Thymus (tissue), 11 donors: ENCODE data around the gene SCGB2B2. TPM values are rescaled to one million over a fixed set of nuclear protein-coding genes. Genes with fewer than 3 reads are reported as not detected.
"Not testable (repeated sequence)": the region's sequence is repeated elsewhere in the genome, so short reads cannot be mapped to it uniquely, and the experiment has no call there.

Source experiments
- DNase-seq, 9 donors: peaks; one replicate each; pipeline ENCODE4 v3.0.0-alpha.2; 2013; ENCODE audit warnings: low spot score in 9 of 9, low read depth in 6 of 9, missing footprints in 1 of 9
- H3K27ac ChIP-seq, 2 donors: one replicate each; pipeline ENCODE4 v1.5.1; 2013; ENCODE audit warnings: control low read depth in 1 of 2, low read depth in 1 of 2, low read length in 1 of 2, mild to moderate bottlenecking in 1 of 2, moderate library complexity in 1 of 2
- H3K27me3 ChIP-seq, 2 donors: one replicate each; pipeline ENCODE4 v1.5.1; 2013; ENCODE audit warnings: low read length in 1 of 2; ENCODE audit not compliant: control insufficient read depth in 2 of 2, insufficient read depth in 1 of 2
- H3K36me3 ChIP-seq, 2 donors: one replicate each; pipeline ENCODE4 v1.5.1; 2013; ENCODE audit warnings: low read length in 1 of 2, mild to moderate bottlenecking in 1 of 2, moderate library complexity in 1 of 2; ENCODE audit not compliant: control insufficient read depth in 2 of 2, insufficient read depth in 2 of 2
- H3K4me1 ChIP-seq, 2 donors: one replicate each; pipeline ENCODE4 v1.5.1; 2013; ENCODE audit warnings: low read length in 2 of 2; ENCODE audit not compliant: control insufficient read depth in 2 of 2, insufficient read depth in 2 of 2
- H3K4me3 ChIP-seq, 2 donors: one replicate each; pipeline ENCODE4 v1.5.1; 2013; ENCODE audit warnings: low read length in 2 of 2, control low read depth in 1 of 2, mild to moderate bottlenecking in 1 of 2
- H3K9me3 ChIP-seq, 2 donors: one replicate each; pipeline ENCODE4 v1.5.1; 2013; ENCODE audit warnings: low read length in 1 of 2, mild to moderate bottlenecking in 1 of 2; ENCODE audit not compliant: control insufficient read depth in 2 of 2, insufficient read depth in 1 of 2
- WGBS: extraction: QIAGEN DNeasy Blood & Tissue Kit; methylation state at CpG from one replicate; pipeline ENCODE4 v1.1.7; 2013; 5-methylcytosine and 5-hydroxymethylcytosine counted together
- polyA plus RNA-seq: library from polyadenylated mRNA; stranded (reverse); fragments of 200-250 nt; gene quantifications from one replicate; pipeline ENCODE4 v1.2.3, GENCODE V29; 2013
- total RNA-seq: library from RNA; stranded (reverse); fragments of 120-200 nt; gene quantifications from one replicate; pipeline ENCODE4 v1.2.4, GENCODE V29; 2013
- donor health status: healthy.

Gene SCGB2B2
- total and polyA plus RNA-seq, 2 donors: 0.05 to 0.14 TPM

DNA sequence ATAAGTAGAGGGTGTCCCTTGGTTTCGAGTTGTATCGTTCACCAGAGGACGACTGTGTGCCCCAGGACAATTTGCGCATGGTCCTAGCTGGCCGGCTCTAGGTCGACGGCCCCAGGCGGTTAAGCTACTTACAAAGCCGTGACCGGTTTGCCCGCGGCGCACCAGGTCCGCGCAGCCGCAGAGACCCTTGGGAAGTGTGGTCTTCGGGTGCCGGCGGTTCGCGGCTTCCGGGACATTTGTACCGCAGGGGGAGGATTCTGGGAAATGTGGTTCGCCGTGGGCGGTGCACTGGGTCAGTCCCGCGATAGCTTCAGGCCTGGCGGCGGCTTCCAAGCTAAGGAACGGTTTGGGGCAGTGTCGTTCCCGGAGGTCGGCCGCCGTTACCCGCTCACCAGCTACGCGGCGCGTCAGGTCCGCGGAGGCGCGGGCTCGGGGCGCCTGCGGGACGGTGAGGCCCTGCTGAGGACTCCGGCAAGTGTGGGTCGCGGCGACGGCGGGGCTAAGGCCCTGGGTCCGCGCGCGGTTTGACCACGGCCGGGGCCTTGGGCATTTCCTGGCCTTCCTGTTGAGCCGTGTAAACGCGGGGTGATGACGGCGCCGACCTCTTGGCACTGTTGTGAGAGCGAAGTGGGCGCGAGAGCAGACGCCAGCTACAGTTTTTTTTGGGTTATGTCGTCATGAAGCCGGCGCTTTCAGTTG is 576 bp upstream of the SCGB2B2 start, which contains the start of gene ZNF302:
ZNF302 (plus strand) TSS at position 293 of the 699 bp plus-strand sequence. CDS start 1,127 bp downstream, outside the sequence.
- peak; percentile 87 to 97 (median 93) for DNase-seq
- WGBS: under 1% methylated on average over 74 of the region's 74 CpGs
- Histone ChIP-seq H3K27me3 (peaks cover 0 to 2% of the 10 kb centered on the region in 2 donors), H3K36me3 (peaks cover 13 to 20% of the 10 kb centered on the region in 2 donors), H3K4me3 (peak within 1 kb of the TSS; percentile 63 to 83), H3K27ac (peak within 1 kb of the TSS; percentile 93 to 95), H3K4me1 (peaks cover 5 to 13% of the 10 kb centered on the region in 2 donors), H3K9me3 (peaks cover 0 to 5% of the 10 kb centered on the region in 2 donors)

DNA sequence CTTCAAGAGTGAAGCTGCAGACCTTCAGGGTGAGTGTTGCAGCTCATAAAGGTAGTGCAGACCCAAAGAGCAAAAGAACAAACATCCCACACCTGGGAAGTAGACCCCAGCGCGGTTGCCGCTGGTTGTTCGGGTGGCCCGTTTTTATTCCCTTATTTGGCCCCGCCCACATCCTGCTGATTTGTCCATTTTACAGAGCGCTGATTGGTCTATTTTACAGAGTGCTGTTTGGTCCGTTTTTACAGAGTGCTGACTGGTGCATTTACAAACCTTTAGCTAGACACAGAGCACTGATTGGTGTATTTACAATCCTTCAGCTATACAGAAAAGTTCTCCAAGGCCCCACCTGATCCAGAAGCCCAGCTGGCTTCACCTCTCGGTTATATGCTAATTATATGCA is 1.0 kb downstream of the SCGB2B2 start:
- peaks cover 9 to 12% of the 10 kb centered on the region in 2 donors for H3K36me3 ChIP-seq
- H3K27me3 ChIP-seq: peaks cover 0 to 2% of the 10 kb centered on the region in 2 donors
- H3K4me3 ChIP-seq: no peak overlapping the region
- no peak overlapping the region for H3K27ac ChIP-seq
- peaks cover 0 to 2% of the 10 kb centered on the region in 2 donors for H3K9me3 ChIP-seq
- peaks cover 5 to 13% of the 10 kb centered on the region in 2 donors for H3K4me1 ChIP-seq
- WGBS: 97% methylated on average over 9 of the region's 9 CpGs
- no peak for DNase-seq

GRCh38 chr19:34675250-34675649 is 1.7 kb downstream of the SCGB2B2 start:
- 97% methylated on average over 3 of the region's 3 CpGs for WGBS
- DNase-seq: no peak
- Histone ChIP-seq H3K27ac (no peak overlapping the region), H3K4me3 (no peak overlapping the region), H3K36me3 (peaks cover 9 to 12% of the 10 kb centered on the region in 2 donors), H3K9me3 (peaks cover 0 to 2% of the 10 kb centered on the region in 2 donors), H3K4me1 (peaks cover 5 to 13% of the 10 kb centered on the region in 2 donors), H3K27me3 (peaks cover 0 to 2% of the 10 kb centered on the region in 2 donors)

DNA sequence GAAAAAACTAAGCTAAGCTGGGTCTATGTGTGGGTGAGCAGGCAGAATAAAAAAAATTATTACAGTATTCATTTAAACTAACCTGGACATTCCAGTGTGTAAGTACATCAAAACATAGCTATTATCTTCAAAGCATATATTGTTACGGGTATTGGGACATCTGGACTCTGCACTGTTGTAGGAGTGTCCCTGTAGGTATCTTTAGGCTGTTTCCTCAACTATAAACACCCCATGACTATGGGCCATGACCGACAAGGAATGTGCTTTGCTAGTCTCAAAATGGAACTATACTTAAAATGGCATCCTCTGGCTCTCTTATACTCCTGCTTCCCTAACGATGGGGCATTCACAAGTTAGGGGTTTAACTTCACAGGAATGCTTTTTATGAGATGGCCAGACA is 3.4 kb downstream of the SCGB2B2 start:
- DNase-seq: no peak
- H3K9me3 ChIP-seq: no peaks in the 10 kb centered on the region
- H3K4me1 ChIP-seq: peaks cover 4 to 13% of the 10 kb centered on the region in 2 donors
- no peak overlapping the region for H3K27ac ChIP-seq
- H3K27me3 ChIP-seq: peaks cover 0 to 2% of the 10 kb centered on the region in 2 donors
- WGBS: 91% methylated on average over 3 of the region's 3 CpGs
- no peak overlapping the region for H3K4me3 ChIP-seq
- H3K36me3 ChIP-seq: no peaks in the 10 kb centered on the region

DNA sequence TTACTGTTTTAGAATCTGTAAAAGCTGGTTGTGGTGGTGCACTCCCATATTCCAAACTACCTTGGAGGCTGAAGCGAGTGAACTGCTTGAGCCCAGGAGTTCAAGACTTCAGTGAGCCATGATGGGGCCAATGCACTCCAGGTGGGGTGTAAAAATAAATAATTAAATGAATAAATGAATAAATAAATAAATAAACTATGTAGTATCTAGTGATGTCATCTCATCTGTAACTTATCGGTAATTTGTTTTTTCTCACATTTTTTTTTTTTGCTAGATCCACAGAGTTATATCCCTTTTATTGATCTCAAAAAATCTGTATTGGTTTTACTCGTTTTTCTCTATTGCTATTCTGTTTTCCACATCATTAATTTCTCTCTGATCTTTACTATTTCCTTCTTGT is 5.0 kb downstream of the SCGB2B2 start:
- Histone ChIP-seq H3K27me3 (peaks cover 0 to 2% of the 10 kb centered on the region in 2 donors), H3K27ac (no peak overlapping the region), H3K36me3 (no peaks in the 10 kb centered on the region), H3K4me3 (no peak overlapping the region), H3K4me1 (peaks cover 0 to 7% of the 10 kb centered on the region in 2 donors), H3K9me3 (no peaks in the 10 kb centered on the region)
- DNase-seq: no peak
- 98% methylated on average over 3 of the region's 3 CpGs for WGBS

DNA sequence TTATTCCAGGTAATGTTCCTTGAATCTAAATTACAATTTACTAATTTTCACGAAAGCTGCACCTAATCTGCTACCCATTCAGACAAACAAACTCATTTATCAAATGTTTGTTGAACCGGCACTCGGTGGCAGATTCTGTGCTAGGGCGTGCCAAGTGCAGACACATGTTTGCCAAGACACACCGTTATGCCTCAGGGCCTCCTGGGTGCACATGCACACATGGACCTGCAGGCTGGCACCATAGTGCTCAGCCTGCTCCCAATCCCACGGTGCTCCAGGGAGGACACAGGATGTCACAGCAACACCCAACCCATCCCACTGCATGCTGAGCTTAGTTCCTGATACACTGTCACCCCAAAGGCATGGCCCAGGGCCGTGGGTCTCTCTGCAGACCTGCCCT is 7.7 kb downstream of the SCGB2B2 start:
- Histone ChIP-seq H3K4me3 (no peak overlapping the region), H3K36me3 (no peaks in the 10 kb centered on the region), H3K27me3 (no peaks in the 10 kb centered on the region), H3K27ac (no peak overlapping the region), H3K4me1 (no peaks in the 10 kb centered on the region), H3K9me3 (no peaks in the 10 kb centered on the region)
- 92% methylated on average over 7 of the region's 7 CpGs for WGBS
- no peak for DNase-seq

DNA sequence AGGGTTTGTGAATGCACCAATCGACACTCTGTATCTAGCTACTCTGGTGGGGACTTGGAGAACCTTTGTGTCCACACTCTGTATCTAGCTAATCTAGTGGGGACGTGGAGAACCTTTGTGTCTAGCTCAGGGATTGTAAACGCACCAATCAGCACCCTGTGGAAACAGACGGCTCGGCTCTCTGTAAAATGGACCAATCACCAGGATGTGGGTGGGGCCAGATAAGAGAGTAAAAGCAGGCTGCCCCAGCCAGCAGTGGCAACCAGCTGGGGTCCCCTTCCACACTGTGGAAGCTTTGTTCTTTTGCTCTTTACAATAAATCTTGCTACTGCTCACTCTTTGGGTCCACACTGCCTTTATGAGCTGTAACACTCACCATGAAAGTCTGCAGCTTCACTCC is 8.3 kb downstream of the SCGB2B2 start:
- H3K36me3 ChIP-seq, H3K27ac ChIP-seq, DNase-seq, H3K4me1 ChIP-seq, H3K27me3 ChIP-seq, H3K4me3 ChIP-seq, H3K9me3 ChIP-seq: not testable (repeated sequence)
- WGBS: 95% methylated on average over 5 of the region's 5 CpGs

GRCh38 chr19:34668077-34668689 is 8.8 kb downstream of the SCGB2B2 start:
- not testable (repeated sequence) for H3K9me3 ChIP-seq, H3K27ac ChIP-seq, H3K4me3 ChIP-seq, H3K4me1 ChIP-seq, H3K27me3 ChIP-seq, H3K36me3 ChIP-seq, DNase-seq
- WGBS: 97% methylated on average over 36 of the region's 36 CpGs

- Histone ChIP-seq H3K9me3 (no peaks in the 10 kb centered on the region), H3K36me3 (no peaks in the 10 kb centered on the region), H3K4me1 (no peaks in the 10 kb centered on the region), H3K27ac (no peak overlapping the region), H3K27me3 (no peaks in the 10 kb centered on the region), H3K4me3 (no peak overlapping the region)
- DNase-seq: no peak
- 91% methylated on average over 17 of the region's 17 CpGs for WGBS
These were observed 9.4 kb downstream of the SCGB2B2 start for GRCh38 chr19:34667349-34668076.
